ENCODE measurements around the gene CCDC154.

The CCDC154 gene

DNA sequence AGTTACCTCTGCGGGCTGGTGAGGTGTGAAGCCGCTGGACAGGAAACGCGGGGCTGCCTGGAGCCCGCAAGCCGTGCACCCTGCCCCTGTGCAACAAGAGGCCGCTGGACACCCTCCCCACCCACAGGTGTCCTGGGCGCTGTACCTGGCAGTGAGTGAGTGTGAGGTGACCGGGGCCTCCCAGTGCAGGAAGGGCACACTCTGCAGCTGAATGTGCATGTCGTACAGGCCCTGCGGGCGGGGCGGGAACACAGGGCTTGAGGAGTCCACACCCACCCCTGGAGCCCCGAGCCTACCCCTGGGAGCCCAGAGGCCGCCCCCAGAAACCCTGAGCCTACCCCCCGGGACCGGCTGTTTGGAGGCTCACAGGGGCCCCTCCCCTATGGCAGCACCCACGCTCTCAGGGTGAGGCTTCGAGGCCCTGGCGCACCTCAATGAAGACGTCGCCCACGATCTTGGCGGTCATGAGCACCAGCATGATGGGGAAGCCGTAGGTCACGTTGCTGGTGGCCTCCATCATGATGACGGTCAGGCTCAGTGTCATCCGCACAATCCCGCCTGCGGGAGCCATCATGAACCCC is 4.3 kb upstream of the CCDC154 start:
- no peak for DNase-seq (ENCODE audit: low read depth)
- TF ChIP-seq, protein P1, sequence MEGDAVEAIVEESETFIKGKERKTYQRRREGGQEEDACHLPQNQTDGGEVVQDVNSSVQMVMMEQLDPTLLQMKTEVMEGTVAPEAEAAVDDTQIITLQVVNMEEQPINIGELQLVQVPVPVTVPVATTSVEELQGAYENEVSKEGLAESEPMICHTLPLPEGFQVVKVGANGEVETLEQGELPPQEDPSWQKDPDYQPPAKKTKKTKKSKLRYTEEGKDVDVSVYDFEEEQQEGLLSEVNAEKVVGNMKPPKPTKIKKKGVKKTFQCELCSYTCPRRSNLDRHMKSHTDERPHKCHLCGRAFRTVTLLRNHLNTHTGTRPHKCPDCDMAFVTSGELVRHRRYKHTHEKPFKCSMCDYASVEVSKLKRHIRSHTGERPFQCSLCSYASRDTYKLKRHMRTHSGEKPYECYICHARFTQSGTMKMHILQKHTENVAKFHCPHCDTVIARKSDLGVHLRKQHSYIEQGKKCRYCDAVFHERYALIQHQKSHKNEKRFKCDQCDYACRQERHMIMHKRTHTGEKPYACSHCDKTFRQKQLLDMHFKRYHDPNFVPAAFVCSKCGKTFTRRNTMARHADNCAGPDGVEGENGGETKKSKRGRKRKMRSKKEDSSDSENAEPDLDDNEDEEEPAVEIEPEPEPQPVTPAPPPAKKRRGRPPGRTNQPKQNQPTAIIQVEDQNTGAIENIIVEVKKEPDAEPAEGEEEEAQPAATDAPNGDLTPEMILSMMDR (IDR thresholded peaks at IDR 0.05; ENCODE audit: low read length, missing control alignments), result no peak
- no peak overlapping the region for H3K4me3 ChIP-seq (replicated peaks; ENCODE audit: low read depth, low read length)

DNA sequence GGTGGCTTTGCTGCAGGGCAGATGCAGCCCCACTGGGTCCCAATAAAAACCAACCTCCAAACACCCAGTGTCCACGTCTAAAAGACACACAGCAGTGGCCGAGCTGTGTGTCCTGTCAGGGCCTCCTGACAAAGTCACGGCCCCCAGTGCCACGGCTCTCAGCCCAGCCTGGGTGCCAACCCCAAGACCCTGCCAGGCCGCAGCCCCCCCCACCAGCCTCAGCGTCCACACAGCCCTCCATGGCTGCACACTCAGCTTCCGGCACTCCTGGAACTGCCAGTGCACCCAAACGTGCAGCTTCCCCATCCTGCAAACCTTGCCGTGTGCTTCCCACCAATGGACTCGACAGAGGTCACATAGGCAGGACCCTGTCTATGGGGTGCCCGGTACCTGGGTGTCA is 3.6 kb upstream of the CCDC154 start:
- DNase-seq (ENCODE audit: low read depth), result no peak
- TF ChIP-seq, protein P1 (IDR thresholded peaks at IDR 0.05; ENCODE audit: low read length, missing control alignments), result no peak
- no peak overlapping the region for H3K4me3 ChIP-seq (replicated peaks; ENCODE audit: low read depth, low read length)

DNA sequence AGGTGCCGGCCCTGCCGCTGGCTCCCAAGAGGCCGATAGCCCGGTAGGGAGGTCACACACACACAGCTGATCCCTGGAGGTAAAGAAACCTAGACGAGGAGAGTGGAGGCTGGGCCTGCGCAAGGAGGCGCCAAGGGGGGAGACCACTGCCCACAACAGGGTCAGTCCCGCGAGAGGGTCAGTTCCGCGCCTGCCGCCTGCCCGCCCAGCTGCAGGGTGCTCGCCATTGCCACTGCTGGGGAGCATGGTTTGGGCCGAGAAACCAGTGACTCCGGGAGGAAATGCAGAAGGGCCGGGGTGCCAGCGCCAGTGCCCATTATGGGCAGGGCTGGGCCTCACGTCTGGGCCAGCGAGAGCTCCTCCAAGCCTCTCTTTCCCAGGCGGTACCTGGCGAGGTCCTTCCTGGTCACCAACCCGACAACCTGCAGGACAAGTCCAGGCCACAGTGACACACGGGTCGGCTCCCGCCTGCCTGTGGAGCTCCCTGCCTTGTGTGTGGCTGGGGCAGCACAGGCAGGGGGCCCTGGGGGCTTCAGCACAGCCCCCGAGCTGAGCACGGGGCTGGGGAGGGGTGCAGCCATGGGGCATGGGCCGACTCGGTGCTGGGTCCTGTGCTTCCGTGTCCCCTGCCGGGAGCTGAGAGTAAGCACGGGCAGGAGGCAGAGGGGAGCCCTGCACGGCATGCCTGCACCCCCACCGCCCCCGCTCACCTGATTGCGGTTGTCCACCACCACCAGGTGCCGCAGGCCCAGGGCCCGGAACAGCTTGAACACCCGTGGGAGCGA is 2.1 kb upstream of the CCDC154 start:
- TF ChIP-seq, protein P1 (IDR thresholded peaks at IDR 0.05; ENCODE audit: low read length, missing control alignments), result no peak
- no peak for DNase-seq (ENCODE audit: low read depth)
- H3K4me3 ChIP-seq (replicated peaks; ENCODE audit: low read depth, low read length), result no peak overlapping the region

DNA sequence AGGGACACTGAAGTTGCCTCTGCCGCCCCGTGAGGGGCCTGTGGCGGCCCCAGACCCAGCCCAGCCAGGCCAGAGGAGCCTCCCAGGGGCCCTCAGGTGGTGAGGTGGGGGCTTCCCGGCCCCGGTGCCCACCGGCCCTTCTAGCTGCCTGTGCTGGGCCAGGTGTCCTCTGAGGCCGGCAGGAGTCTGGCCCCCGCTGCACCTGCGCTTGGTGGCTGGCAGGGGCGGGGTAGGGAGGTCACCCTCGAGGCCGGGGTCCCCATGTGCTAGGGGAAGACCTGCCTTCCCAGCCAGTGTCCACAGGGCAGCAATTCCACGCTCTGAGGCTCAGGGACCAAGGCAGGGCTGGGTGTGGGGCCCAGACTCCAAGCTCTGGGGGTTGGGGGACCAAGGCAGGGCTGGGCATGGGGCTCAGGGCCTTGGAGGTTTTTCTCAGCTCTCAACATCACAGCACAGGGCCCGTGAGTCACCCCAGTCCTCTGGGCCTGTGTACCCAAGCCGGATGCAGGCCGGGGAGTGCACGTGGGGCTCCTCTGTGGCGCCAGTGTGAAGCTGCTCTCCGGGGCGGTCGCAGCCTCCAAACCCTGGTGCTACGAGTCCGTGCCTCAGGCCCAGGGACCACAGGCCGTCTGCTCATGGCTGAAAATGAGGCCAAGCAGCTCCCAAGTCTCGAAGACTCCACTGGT is 1.3 kb upstream of the CCDC154 start:
- TF ChIP-seq, protein P1 (IDR thresholded peaks at IDR 0.05; ENCODE audit: low read length, missing control alignments), result no peak
- no peak overlapping the region for H3K4me3 ChIP-seq (replicated peaks; ENCODE audit: low read depth, low read length)
- DNase-seq (ENCODE audit: low read depth), result no peak

DNA sequence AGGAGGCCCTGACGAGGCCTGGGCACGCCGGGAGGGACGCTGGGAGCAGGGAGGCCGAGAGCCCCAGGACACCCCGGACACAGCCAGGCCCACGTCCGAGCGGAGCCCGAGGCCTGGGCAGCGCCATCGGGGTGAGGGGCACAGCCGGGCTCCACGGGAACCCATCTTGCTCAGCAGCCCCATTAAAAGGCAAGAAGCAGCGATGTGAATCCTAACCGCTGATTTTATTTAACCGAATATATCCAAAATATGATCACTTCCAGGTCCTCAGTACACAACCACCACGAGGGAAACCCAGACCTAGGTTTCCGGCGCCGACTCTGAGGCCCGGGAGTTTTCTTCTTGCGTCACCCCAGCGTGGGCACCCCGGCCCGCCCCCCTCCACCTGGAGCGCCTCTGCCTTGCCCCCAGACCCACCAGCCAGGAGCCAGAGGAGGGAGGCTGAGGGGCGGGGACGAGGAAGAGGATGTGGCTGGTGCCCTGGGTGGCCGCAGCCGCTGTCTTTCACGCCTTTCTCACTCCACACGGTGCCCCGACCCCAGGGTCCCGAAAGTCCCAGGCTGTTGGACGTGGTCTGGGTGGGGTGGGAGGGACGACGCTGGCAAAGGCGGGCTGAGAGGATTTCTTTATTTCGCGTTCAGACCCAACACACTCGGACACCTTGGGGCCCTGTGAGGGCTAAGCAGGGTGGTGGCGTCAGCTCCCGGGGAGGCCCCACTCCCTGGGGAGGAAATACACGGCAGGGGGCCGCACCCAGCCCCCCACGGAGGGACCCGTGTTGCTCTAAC is 568 bp upstream of the CCDC154 start:
- TF ChIP-seq, protein P1 (IDR thresholded peaks at IDR 0.05; ENCODE audit: low read length, missing control alignments), result no peak
- DNase-seq (ENCODE audit: low read depth), result no peak
- H3K4me3 ChIP-seq (replicated peaks; ENCODE audit: low read depth, low read length), result no peak overlapping the region

DNA sequence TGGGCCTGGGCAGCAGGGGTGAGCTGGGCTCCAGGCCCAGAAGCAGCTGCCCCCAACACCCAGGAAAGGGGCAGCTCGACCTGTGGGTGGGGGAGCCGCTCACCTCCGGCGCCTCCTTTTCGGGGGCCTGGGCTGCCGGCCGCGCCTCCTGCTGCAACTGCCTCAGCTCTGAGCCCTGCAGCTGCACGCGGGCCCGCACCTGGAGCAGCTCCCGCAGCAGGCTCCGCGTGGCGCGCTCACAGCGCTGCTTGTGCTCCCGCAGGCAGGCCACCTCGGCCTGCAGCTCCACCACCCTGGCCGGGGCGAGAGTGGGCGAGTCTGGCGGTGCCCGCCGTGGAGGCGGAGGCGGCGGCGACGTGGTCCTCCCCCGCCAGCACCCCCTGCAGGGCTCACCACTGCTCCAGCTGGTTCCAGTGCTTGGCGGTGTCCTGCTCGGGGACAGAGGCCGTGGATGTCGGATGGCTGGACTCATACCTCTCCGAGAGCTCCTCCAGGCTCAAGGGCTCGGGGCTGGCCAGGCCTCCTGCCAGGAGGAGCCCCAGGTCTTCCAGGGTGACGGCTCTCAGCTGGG is 868 bp downstream of the CCDC154 start:
- TF ChIP-seq, protein P1 (IDR thresholded peaks at IDR 0.05; ENCODE audit: low read length, missing control alignments), result no peak
- no peak overlapping the region for H3K4me3 ChIP-seq (replicated peaks; ENCODE audit: low read depth, low read length)
- DNase-seq (ENCODE audit: low read depth), result no peak

Data from fibroblast of pulmonary artery (primary cell).